Endodermal cell (in vitro differentiated cells): ENCODE measurements around the gene CCDC32. TPM values are rescaled to one million over a fixed set of nuclear protein-coding genes. Genes with fewer than 3 reads are reported as not detected.

Experiments
- DNase-seq: peaks from one replicate; pipeline ENCODE4 v3.0.0-alpha.2; 2017
- H3K27ac ChIP-seq: 2 replicates; pipeline ENCODE4 v1.5.1; 2013; ENCODE audit warnings: mild to moderate bottlenecking, low read depth, low read length, moderate library complexity
- H3K27me3 ChIP-seq: 2 replicates; pipeline ENCODE4 v1.6.1; 2013; ENCODE audit warnings: mild to moderate bottlenecking, low read length, moderate library complexity; ENCODE audit not compliant: insufficient read depth, control insufficient read depth, poor library complexity, severe bottlenecking
- H3K36me3 ChIP-seq: 2 replicates; pipeline ENCODE4 v1.7.0; 2013; ENCODE audit warnings: mild to moderate bottlenecking, low read length, moderate library complexity; ENCODE audit not compliant: control insufficient read depth, insufficient read depth
- H3K4me1 ChIP-seq: one replicate; pipeline ENCODE4 v1.7.0; 2013; ENCODE audit warnings: low read length; ENCODE audit not compliant: control insufficient read depth, insufficient read depth
- H3K4me3 ChIP-seq: 2 replicates; pipeline ENCODE4 v1.5.1; 2013; ENCODE audit warnings: mild to moderate bottlenecking, low read length, moderate library complexity
- H3K9ac ChIP-seq: 2 replicates; pipeline ENCODE4 v1.6.1; 2013; ENCODE audit warnings: mild to moderate bottlenecking, low read length, moderate library complexity; ENCODE audit not compliant: poor library complexity, severe bottlenecking; ENCODE audit errors: extremely low read depth
- H3K9me3 ChIP-seq: 2 replicates; pipeline ENCODE4 v1.6.1; 2013; ENCODE audit warnings: mild to moderate bottlenecking, low read length, moderate library complexity; ENCODE audit not compliant: control insufficient read depth
- H3K27ac Mint-ChIP-seq: 2 replicates; pipeline ENCODE4 v1.8.0; 2020; ENCODE audit warnings: mixed read lengths
- H3K27me3 Mint-ChIP-seq: 2 replicates; pipeline ENCODE4 v1.8.0; 2021; ENCODE audit warnings: mild to moderate bottlenecking, mixed read lengths; ENCODE audit not compliant: insufficient read depth
- H3K36me3 Mint-ChIP-seq: 2 replicates; pipeline ENCODE4 v1.8.0; 2020; ENCODE audit warnings: low read depth, mixed read lengths
- H3K4me1 Mint-ChIP-seq: 2 replicates; pipeline ENCODE4 v1.8.0; 2020; ENCODE audit warnings: mixed read lengths
- H3K4me3 Mint-ChIP-seq: 2 replicates; pipeline ENCODE4 v1.8.0; 2020; ENCODE audit warnings: mild to moderate bottlenecking, moderate library complexity, mixed read lengths
- H3K9me3 Mint-ChIP-seq: 2 replicates; pipeline ENCODE4 v1.8.0; 2020; ENCODE audit warnings: mild to moderate bottlenecking, mixed read lengths
- CTCF ChIP-seq: fragments of 200-600 bp; sonication (generic); conservative IDR thresholded peaks from 2 replicates; pipeline ENCODE4 v1.5.0; 2021; ENCODE audit warnings: antibody characterized with exemption, mild to moderate bottlenecking
- WGBS, 2 experiments: methylation state at CpG; one replicate each; pipeline versions ENCODE4 v1.1.5 to v1.1.7; 2013; ENCODE audit warnings: missing lambda C conversion rate in 2 of 2, mixed read lengths in 1 of 2; ENCODE audit not compliant: insufficient coverage in 1 of 2, insufficient read length in 1 of 2; 5-methylcytosine and 5-hydroxymethylcytosine counted together
- total RNA-seq, 2 donors: library from RNA; stranded (reverse); fragmentation: NEBNext Ultra II Directional in 1 of 2; extraction: Animal tissue kit (Norgen Biotek cat#: 25700) in 1 of 2; gene quantifications; 2 replicates in 1 of 2; 3 replicates in 1 of 2; pipeline ENCODE4 v1.2.1, GENCODE V29; 2021

CCDC32 gene
- total RNA-seq, 2 donors from 2014 or later = 14.9 to 16.8 TPM

GRCh38 chr15:40538976-40539375 is 25.9 kb downstream of the CCDC32 start:
- no peaks in the 10 kb centered on the region for H3K4me1 ChIP-seq
- no peak overlapping the region for H3K9ac ChIP-seq
- DNase-seq = no peak
- H3K4me3 ChIP-seq = no peak overlapping the region
- TF ChIP-seq CTCF = no peak
- Mint-ChIP-seq H3K4me1 (no peaks in the 10 kb centered on the region), H3K36me3 (no peaks in the 10 kb centered on the region), H3K4me3 (no peak overlapping the region), H3K27ac (no peak overlapping the region), H3K9me3 (no peaks in the 10 kb centered on the region), H3K27me3 (no peaks in the 10 kb centered on the region)
- 83 to 88% methylated on average over 4 to 6 of the region's 6 CpGs for WGBS, 2 experiments
- no peaks in the 10 kb centered on the region for H3K36me3 ChIP-seq
- H3K27ac ChIP-seq = no peak overlapping the region
- H3K9me3 ChIP-seq = no peaks in the 10 kb centered on the region
- H3K27me3 ChIP-seq = no peaks in the 10 kb centered on the region

- H3K27me3 ChIP-seq = no peaks in the 10 kb centered on the region
- no peaks in the 10 kb centered on the region for H3K27me3 Mint-ChIP-seq
- H3K4me3 ChIP-seq = no peak overlapping the region
- H3K27ac Mint-ChIP-seq = no peak overlapping the region
- H3K9me3 ChIP-seq = no peaks in the 10 kb centered on the region
- no peaks in the 10 kb centered on the region for H3K9me3 Mint-ChIP-seq
- 89% methylated on average over 5 of the region's 5 CpGs for WGBS, 2 experiments
- no peaks in the 10 kb centered on the region for H3K4me1 ChIP-seq
- TF ChIP-seq CTCF = no peak
- H3K4me1 Mint-ChIP-seq = no peaks in the 10 kb centered on the region
- H3K4me3 Mint-ChIP-seq = no peak overlapping the region
- no peaks in the 10 kb centered on the region for H3K36me3 Mint-ChIP-seq
- H3K9ac ChIP-seq = no peak overlapping the region
- DNase-seq = no peak
- H3K27ac ChIP-seq = no peak overlapping the region
- H3K36me3 ChIP-seq = no peaks in the 10 kb centered on the region
Measured at GRCh38 chr15:40536501-40536900, 28.3 kb downstream of the CCDC32 start.

- H3K27me3 ChIP-seq = no peaks in the 10 kb centered on the region
- Mint-ChIP-seq H3K27me3 (no peaks in the 10 kb centered on the region), H3K27ac (no peak overlapping the region), H3K4me1 (no peaks in the 10 kb centered on the region), H3K9me3 (no peaks in the 10 kb centered on the region), H3K4me3 (no peak overlapping the region), H3K36me3 (no peaks in the 10 kb centered on the region)
- DNase-seq = no peak
- H3K36me3 ChIP-seq = no peaks in the 10 kb centered on the region
- no peak overlapping the region for H3K9ac ChIP-seq
- no peak overlapping the region for H3K4me3 ChIP-seq
- no peaks in the 10 kb centered on the region for H3K9me3 ChIP-seq
- H3K27ac ChIP-seq = no peak overlapping the region
- no peaks in the 10 kb centered on the region for H3K4me1 ChIP-seq
- no peak for TF ChIP-seq CTCF
- WGBS, 2 experiments = 70 to 90% methylated on average over 1 to 5 of the region's 5 CpGs
Measured at GRCh38 chr15:40534371-40534770, 30.5 kb downstream of the CCDC32 start.
